ENCODE measurements around the gene RAB24. TPM values are rescaled to one million over a fixed set of nuclear protein-coding genes. Genes with fewer than 3 reads are reported as not detected.

The RAB24 gene
- total RNA-seq, 2 donors from 2014 or later = 79.1 to 92.0 TPM

GRCh38 chr5:177269976-177270375 is 33.5 kb downstream of the RAB24 start:
- Histone ChIP-seq H3K4me3 (no peak overlapping the region), H3K4me1 (peaks cover 31% of the 10 kb centered on the region), H3K27ac (peak overlapping the region; percentile 20 to 77 (median 70)), H3K9me3 (no peaks in the 10 kb centered on the region), H3K36me3 (replicated peaks in 1 of 2; ENCODE audit: insufficient read depth in 1 of 2, low read depth in 2 of 2) (peaks cover 10 to 11% of the 10 kb centered on the region in 2 donors), H3K27me3 (no peaks in the 10 kb centered on the region)
- intact Hi-C loops (cut with DNase I) = no loop called here
- no peak for ATAC-seq
- TF ChIP-seq POLR2A (IDR thresholded peaks at IDR 0.05) (no peak), CTCF (IDR thresholded peaks at IDR 0.05) (no peak)
- 74 to 85% methylated on average over 3 of the region's 3 CpGs for WGBS, 2 donors
- DNase-seq = no peak

DNA sequence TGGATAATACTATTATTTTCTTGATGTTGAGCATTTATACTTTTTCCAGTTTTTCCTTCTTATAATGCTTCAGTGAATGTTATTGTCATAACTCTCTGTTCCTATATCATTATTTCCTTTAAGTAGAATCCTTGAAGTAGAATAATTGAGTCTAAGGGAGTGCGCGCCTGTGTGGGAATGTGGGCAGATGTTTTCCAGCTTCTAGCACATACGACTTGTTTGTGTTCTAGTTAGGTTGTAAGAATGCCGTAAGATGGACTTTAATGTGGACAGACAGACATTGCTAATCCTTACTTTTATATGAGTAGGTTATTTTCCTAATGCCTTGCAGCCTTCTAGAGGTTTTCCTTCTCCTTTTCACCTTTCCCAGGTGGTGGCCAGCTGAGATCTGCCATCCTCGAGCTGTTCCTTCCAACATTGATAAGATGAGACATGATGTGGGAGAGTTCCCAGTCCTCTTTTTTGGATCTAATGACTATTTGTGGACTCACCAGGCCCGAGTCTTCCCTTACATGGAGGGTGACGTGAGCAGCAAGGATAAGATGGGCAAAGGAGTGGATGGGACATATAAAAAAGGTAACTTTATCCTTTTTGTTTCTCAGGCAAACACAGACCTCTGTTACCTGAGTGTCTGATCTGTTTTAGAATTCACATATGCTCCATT is 34.2 kb downstream of the RAB24 start:
- peaks cover 7 to 11% of the 10 kb centered on the region in 2 donors for H3K36me3 ChIP-seq (replicated peaks in 1 of 2; ENCODE audit: insufficient read depth in 1 of 2, low read depth in 2 of 2)
- H3K4me1 ChIP-seq = peaks cover 31% of the 10 kb centered on the region
- no peaks in the 10 kb centered on the region for H3K27me3 ChIP-seq
- H3K9me3 ChIP-seq = no peaks in the 10 kb centered on the region
- peak; percentile 81 for ATAC-seq
- intact Hi-C loops (cut with DNase I) = no loop called here
- peak overlapping the region; percentile 20 to 77 (median 70) for H3K27ac ChIP-seq
- TF ChIP-seq POLR2A (IDR thresholded peaks at IDR 0.05) = peak in 1 of 3 donors; percentile 7
- no peak for TF ChIP-seq CTCF (IDR thresholded peaks at IDR 0.05)
- no peak overlapping the region for H3K4me3 ChIP-seq
- peak; percentile 51 to 83 (median 62) for DNase-seq
- 40 to 48% methylated on average over 7 of the region's 7 CpGs for WGBS, 2 donors

DNA sequence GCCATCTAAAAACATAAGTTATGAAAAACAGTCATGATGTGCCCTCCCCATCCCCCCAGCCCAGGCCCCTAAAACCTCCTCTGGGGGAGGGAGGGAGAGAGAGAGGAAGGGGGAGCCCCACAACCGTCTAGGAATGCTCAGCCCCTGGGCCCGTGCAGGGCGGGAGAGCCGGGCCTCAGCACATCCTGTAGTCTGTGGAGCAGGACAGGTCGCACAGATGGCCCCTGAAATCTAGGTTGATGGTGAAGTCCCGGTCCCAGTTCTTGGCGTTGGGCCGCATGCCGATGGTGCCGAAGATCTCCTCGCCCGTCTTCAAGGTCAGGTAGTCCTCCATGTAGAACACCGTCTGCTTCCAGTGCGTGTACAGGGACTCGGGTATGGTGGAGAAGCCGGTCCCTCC is 38.1 kb downstream of the RAB24 start:
- intact Hi-C loops (cut with DNase I) = no loop called here
- TF ChIP-seq CTCF (IDR thresholded peaks at IDR 0.05) (no peak), POLR2A (IDR thresholded peaks at IDR 0.05) (no peak)
- Histone ChIP-seq H3K4me1 (peaks cover 24% of the 10 kb centered on the region), H3K9me3 (no peaks in the 10 kb centered on the region), H3K27me3 (no peaks in the 10 kb centered on the region), H3K36me3 (replicated peaks in 1 of 2; ENCODE audit: insufficient read depth in 1 of 2, low read depth in 2 of 2) (peaks cover 6 to 11% of the 10 kb centered on the region in 2 donors), H3K4me3 (no peak overlapping the region), H3K27ac (no peak overlapping the region)
- no peak for DNase-seq
- ATAC-seq = no peak
- WGBS, 2 donors = 86 to 95% methylated on average over 7 to 16 of the region's 16 CpGs

GRCh38 chr5:177264178-177264577 is 39.3 kb downstream of the RAB24 start:
- Histone ChIP-seq H3K4me1 (peaks cover 12% of the 10 kb centered on the region), H3K9me3 (no peaks in the 10 kb centered on the region), H3K27ac (no peak overlapping the region), H3K27me3 (no peaks in the 10 kb centered on the region), H3K4me3 (no peak overlapping the region), H3K36me3 (replicated peaks in 1 of 2; ENCODE audit: insufficient read depth in 1 of 2, low read depth in 2 of 2) (peaks cover 11 to 12% of the 10 kb centered on the region in 2 donors)
- 84 to 91% methylated on average over 1 of the region's 1 CpG for WGBS, 2 donors
- DNase-seq (no peak), ATAC-seq (no peak)
- TF ChIP-seq POLR2A (IDR thresholded peaks at IDR 0.05) = no peak
- TF ChIP-seq CTCF (IDR thresholded peaks at IDR 0.05) = no peak
- intact Hi-C loops (cut with DNase I) = no loop called here

- H3K4me1 ChIP-seq = peaks cover 4% of the 10 kb centered on the region
- intact Hi-C loops (cut with DNase I) = no loop called here
- H3K27ac ChIP-seq = no peak overlapping the region
- H3K36me3 ChIP-seq (replicated peaks in 1 of 2; ENCODE audit: insufficient read depth in 1 of 2, low read depth in 2 of 2) = peaks cover 20 to 21% of the 10 kb centered on the region in 2 donors
- H3K4me3 ChIP-seq = no peak overlapping the region
- DNase-seq (no peak), ATAC-seq (no peak)
- H3K27me3 ChIP-seq = no peaks in the 10 kb centered on the region
- 57 to 81% methylated on average over 1 of the region's 1 CpG for WGBS, 2 donors
- no peak for TF ChIP-seq CTCF (IDR thresholded peaks at IDR 0.05)
- TF ChIP-seq POLR2A (IDR thresholded peaks at IDR 0.05) = no peak
- H3K9me3 ChIP-seq = no peaks in the 10 kb centered on the region
These were observed 42.0 kb downstream of the RAB24 start for GRCh38 chr5:177261510-177261909.
